DND-41 (cell line): ENCODE measurements around the gene TEX51.

Experiments
- ATAC-seq: fragments of 200-7000 bp; cut with Tn5 transposase; 3 replicates; pipeline ENCODE4 v1.9.1; 2021; ENCODE audit warnings: low read depth; ENCODE audit not compliant: insufficient read depth
- DNase-seq: peaks from one replicate; pipeline ENCODE4 v3.0.0-alpha.2; 2020
- H2AFZ ChIP-seq: 2 replicates; pipeline ENCODE4 v1.6.0; 2012; ENCODE audit warnings: low read depth, low read length
- H3K27ac ChIP-seq: 2 replicates; pipeline ENCODE4 v1.5.1; 2012; ENCODE audit warnings: low read length, inconsistent platforms
- H3K27me3 ChIP-seq: fragments of 200-600 bp; sonication (generic); 2 replicates; pipeline ENCODE4 v1.6.0; 2012; ENCODE audit warnings: low read length, mild to moderate bottlenecking, inconsistent platforms; ENCODE audit not compliant: insufficient read depth, poor library complexity
- H3K36me3 ChIP-seq: 2 replicates; pipeline ENCODE4 v1.5.1; 2012; ENCODE audit warnings: low read length, inconsistent platforms; ENCODE audit not compliant: insufficient read depth
- H3K4me1 ChIP-seq: 2 replicates; pipeline ENCODE4 v1.5.1; 2012; ENCODE audit warnings: mild to moderate bottlenecking, low read length; ENCODE audit not compliant: insufficient read depth
- H3K4me2 ChIP-seq: 2 replicates; pipeline ENCODE4 v1.6.0; 2012; ENCODE audit warnings: mild to moderate bottlenecking, moderate library complexity, low read length, inconsistent platforms; ENCODE audit not compliant: insufficient read depth
- H3K4me3 ChIP-seq, 2 experiments: fragments of 200-600 bp in 1 of 2; shearing (Covaris generic) in 1 of 2; 2 replicates each; pipeline ENCODE4 v1.5.1; 2012 to 2016; ENCODE audit warnings: inconsistent platforms in 2 of 2, low read length in 2 of 2, mild to moderate bottlenecking in 2 of 2, low read depth in 1 of 2, moderate library complexity in 1 of 2
- H3K79me2 ChIP-seq: 2 replicates; pipeline ENCODE4 v1.6.0; 2012; ENCODE audit warnings: low read length, inconsistent platforms; ENCODE audit not compliant: insufficient read depth
- H3K9ac ChIP-seq: 2 replicates; pipeline ENCODE4 v1.6.0; 2012; ENCODE audit warnings: low read depth, mild to moderate bottlenecking, inconsistent platforms, low read length, moderate library complexity
- H3K9me3 ChIP-seq: 2 replicates; pipeline ENCODE4 v1.5.1; 2012; ENCODE audit warnings: low read length, moderate library complexity, mild to moderate bottlenecking, inconsistent platforms; ENCODE audit not compliant: insufficient read depth, severe bottlenecking
- H4K20me1 ChIP-seq: 2 replicates; pipeline ENCODE4 v1.6.0; 2012; ENCODE audit warnings: low read length; ENCODE audit not compliant: insufficient read depth
- EZH2 ChIP-seq: IDR thresholded peaks from 3 replicates; pipeline ENCODE4 v1.6.1; 2012; ENCODE audit warnings: borderline replicate concordance, low read depth, mild to moderate bottlenecking, moderate library complexity, low read length, inconsistent platforms; ENCODE audit not compliant: severe bottlenecking
- TF ChIP-seq, protein P1 (sequence below): IDR thresholded peaks from 2 replicates; pipeline ENCODE4 v1.5.1; 2012; ENCODE audit warnings: borderline replicate concordance, low read length, moderate library complexity, mild to moderate bottlenecking; ENCODE audit not compliant: poor library complexity, severe bottlenecking; ENCODE audit errors: extremely low read depth

Gene TEX51

DNA sequence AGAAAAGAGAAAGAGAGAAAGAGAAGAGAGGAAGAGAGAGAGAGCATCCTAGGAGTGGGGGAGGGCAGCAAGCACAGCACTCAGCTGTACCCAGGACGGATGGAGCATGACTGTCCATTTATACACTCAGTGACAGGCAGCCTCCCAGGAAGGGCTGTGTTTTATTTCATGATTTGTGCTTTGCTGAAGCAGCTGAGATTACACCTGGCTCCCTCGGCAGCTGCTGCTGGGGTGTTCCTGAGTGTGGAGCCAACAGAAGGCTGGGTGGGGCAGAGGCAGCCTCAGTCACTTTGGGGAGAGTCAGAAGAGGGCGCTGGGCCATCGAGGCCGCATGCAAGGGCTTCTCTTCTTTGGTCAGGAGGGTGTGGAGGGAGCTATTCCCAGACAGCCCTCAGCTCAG is 47.8 kb upstream of the TEX51 start:
- H3K4me3 ChIP-seq: no peak overlapping the region
- H4K20me1 ChIP-seq: no peaks in the 10 kb centered on the region
- ATAC-seq (no peak), DNase-seq (no peak)
- H3K4me2 ChIP-seq: no peak overlapping the region
- H3K79me2 ChIP-seq: no peaks in the 10 kb centered on the region
- no peak for TF ChIP-seq EZH2
- TF ChIP-seq, protein P1, sequence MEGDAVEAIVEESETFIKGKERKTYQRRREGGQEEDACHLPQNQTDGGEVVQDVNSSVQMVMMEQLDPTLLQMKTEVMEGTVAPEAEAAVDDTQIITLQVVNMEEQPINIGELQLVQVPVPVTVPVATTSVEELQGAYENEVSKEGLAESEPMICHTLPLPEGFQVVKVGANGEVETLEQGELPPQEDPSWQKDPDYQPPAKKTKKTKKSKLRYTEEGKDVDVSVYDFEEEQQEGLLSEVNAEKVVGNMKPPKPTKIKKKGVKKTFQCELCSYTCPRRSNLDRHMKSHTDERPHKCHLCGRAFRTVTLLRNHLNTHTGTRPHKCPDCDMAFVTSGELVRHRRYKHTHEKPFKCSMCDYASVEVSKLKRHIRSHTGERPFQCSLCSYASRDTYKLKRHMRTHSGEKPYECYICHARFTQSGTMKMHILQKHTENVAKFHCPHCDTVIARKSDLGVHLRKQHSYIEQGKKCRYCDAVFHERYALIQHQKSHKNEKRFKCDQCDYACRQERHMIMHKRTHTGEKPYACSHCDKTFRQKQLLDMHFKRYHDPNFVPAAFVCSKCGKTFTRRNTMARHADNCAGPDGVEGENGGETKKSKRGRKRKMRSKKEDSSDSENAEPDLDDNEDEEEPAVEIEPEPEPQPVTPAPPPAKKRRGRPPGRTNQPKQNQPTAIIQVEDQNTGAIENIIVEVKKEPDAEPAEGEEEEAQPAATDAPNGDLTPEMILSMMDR: no peak
- no peak overlapping the region for H2AFZ ChIP-seq
- no peaks in the 10 kb centered on the region for H3K4me1 ChIP-seq
- no peaks in the 10 kb centered on the region for H3K36me3 ChIP-seq
- H3K9ac ChIP-seq: no peak overlapping the region
- no peaks in the 10 kb centered on the region for H3K9me3 ChIP-seq
- H3K27me3 ChIP-seq: peaks cover 6% of the 10 kb centered on the region
- no peak overlapping the region for H3K27ac ChIP-seq

DNA sequence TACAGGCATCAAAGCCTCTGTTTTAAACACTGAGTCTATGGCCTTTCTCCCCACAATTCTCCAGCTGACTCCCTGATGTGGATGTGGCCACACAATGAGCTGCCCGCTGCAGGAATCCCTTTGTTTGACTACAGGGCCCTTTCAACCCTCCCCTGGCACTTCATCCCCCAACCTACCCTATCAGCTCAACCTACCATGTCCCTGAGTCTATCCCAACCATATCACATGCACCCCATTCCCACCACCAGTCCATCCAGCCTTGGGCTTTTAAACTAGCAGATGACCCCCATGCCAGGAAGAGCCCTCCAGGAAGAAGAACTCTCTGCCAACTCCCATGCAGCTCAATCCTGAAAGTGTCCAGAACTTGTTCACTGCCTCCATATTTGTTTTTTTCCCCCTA is 46.9 kb upstream of the TEX51 start:
- no peak overlapping the region for H3K4me2 ChIP-seq
- no peak overlapping the region for H3K4me3 ChIP-seq
- no peak overlapping the region for H3K9ac ChIP-seq
- no peak overlapping the region for H2AFZ ChIP-seq
- TF ChIP-seq EZH2: no peak
- TF ChIP-seq, protein P1: no peak
- ATAC-seq (no peak), DNase-seq (no peak)
- H3K27me3 ChIP-seq: peaks cover 6% of the 10 kb centered on the region
- H3K27ac ChIP-seq: no peak overlapping the region
- H3K36me3 ChIP-seq: no peaks in the 10 kb centered on the region
- no peaks in the 10 kb centered on the region for H3K79me2 ChIP-seq
- no peaks in the 10 kb centered on the region for H4K20me1 ChIP-seq
- H3K4me1 ChIP-seq: no peaks in the 10 kb centered on the region
- no peaks in the 10 kb centered on the region for H3K9me3 ChIP-seq

DNA sequence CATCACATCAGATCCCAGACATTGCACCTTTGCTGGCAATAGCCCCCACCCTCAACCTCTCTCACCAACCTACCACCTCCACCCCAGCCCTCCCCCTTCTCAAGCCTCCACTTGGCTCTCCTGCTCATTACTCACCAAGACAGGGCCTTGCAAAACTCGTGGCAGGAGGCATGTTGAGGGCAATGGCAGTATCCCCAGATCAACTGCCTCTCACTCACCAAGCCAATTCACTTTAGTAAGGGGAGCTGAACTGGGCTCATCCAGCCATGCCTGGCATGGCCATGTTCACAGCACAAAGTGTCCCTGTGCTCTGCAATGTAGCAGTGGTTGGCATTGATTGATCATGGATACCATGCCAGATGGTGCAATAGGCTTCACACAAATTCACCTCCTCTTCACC is 46.3 kb upstream of the TEX51 start:
- Histone ChIP-seq H3K27ac (no peak overlapping the region), H3K79me2 (no peaks in the 10 kb centered on the region), H2AFZ (no peak overlapping the region), H3K4me3 (no peak overlapping the region), H4K20me1 (no peaks in the 10 kb centered on the region), H3K9ac (no peak overlapping the region), H3K36me3 (no peaks in the 10 kb centered on the region), H3K27me3 (peaks cover 7% of the 10 kb centered on the region), H3K9me3 (no peaks in the 10 kb centered on the region), H3K4me1 (no peaks in the 10 kb centered on the region), H3K4me2 (no peak overlapping the region)
- DNase-seq (no peak), ATAC-seq (no peak)
- no peak for TF ChIP-seq EZH2
- TF ChIP-seq, protein P1: no peak

DNA sequence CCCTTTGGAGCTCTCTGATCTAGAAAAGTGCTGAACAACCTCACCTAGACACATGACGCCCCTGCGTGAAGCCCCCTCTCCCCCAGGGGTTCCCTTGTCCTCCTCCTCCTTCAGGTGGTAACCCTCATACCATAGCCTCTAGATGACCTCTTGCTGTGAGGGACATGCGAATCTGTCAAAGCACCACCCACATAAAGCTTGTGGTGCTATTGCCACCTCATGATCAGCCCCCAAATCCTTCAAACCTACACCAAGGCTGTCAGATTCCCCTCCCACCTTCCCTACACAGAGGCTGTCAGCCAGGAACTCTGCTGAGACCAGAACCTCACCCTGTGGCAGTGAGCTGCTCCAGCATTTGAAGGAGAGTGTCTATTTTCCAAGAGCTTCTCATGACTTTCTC is 43.1 kb upstream of the TEX51 start:
- Histone ChIP-seq H2AFZ (no peak overlapping the region), H3K9ac (no peak overlapping the region), H4K20me1 (no peaks in the 10 kb centered on the region), H3K4me2 (no peak overlapping the region), H3K79me2 (no peaks in the 10 kb centered on the region), H3K27ac (no peak overlapping the region), H3K4me3 (no peak overlapping the region), H3K36me3 (no peaks in the 10 kb centered on the region), H3K4me1 (no peaks in the 10 kb centered on the region), H3K27me3 (peaks cover 2% of the 10 kb centered on the region), H3K9me3 (no peaks in the 10 kb centered on the region)
- TF ChIP-seq EZH2: no peak
- TF ChIP-seq, protein P1: no peak
- DNase-seq (no peak), ATAC-seq (no peak)
